Umbilical cord (tissue), 2 donors: Measurements from ENCODE around the gene AP3B1. TPM values are rescaled to one million over a fixed set of nuclear protein-coding genes. Genes with fewer than 3 reads are reported as not detected.
"Not testable (repeated sequence)": the region's sequence is repeated elsewhere in the genome, so short reads cannot be mapped to it uniquely, and the experiment has no call there.

ENCODE experiments used
- DNase-seq: peaks from one replicate; pipeline ENCODE4 v3.0.0-alpha.2; 2015; ENCODE audit warnings: low spot score
- total RNA-seq: library from RNA; depleted of rRNA; stranded (reverse); fragments of >200 nt; gene quantifications from one replicate; pipeline ENCODE4 v1.2.3, GENCODE V29; 2014; ENCODE audit warnings: low replicate concordance; ENCODE audit not compliant: insufficient read depth

The AP3B1 gene
- total RNA-seq, 1 donor from 2014 or later = 60.9 TPM

- no peak for DNase-seq
Observed at GRCh38 chr5:78151594-78152271, 142.8 kb downstream of the AP3B1 start.

- DNase-seq = no peak
Observed at GRCh38 chr5:78137290-78137689, 157.2 kb downstream of the AP3B1 start.

- no peak for DNase-seq
Observed at GRCh38 chr5:78133423-78133822, 161.1 kb downstream of the AP3B1 start.

GRCh38 chr5:78132507-78132906 lies 162.0 kb downstream of the AP3B1 start:
- DNase-seq = no peak

GRCh38 chr5:78129597-78129996 lies 164.9 kb downstream of the AP3B1 start:
- no peak for DNase-seq

- no peak for DNase-seq
Observed at GRCh38 chr5:78127875-78128274, 166.6 kb downstream of the AP3B1 start.

GRCh38 chr5:78126536-78126935 lies 168.0 kb downstream of the AP3B1 start:
- no peak for DNase-seq

GRCh38 chr5:78116167-78116566 lies 178.3 kb downstream of the AP3B1 start:
- no peak for DNase-seq

- no peak for DNase-seq
Observed at GRCh38 chr5:78113689-78114264, 180.7 kb downstream of the AP3B1 start.

- DNase-seq = no peak
Observed at GRCh38 chr5:78112931-78113330, 181.6 kb downstream of the AP3B1 start.

GRCh38 chr5:78109891-78110324 lies 184.6 kb downstream of the AP3B1 start:
- no peak for DNase-seq

GRCh38 chr5:78108564-78108963 lies 185.9 kb downstream of the AP3B1 start:
- DNase-seq = no peak

GRCh38 chr5:78103232-78103918 lies 191.1 kb downstream of the AP3B1 start:
- no peak for DNase-seq

- DNase-seq = no peak
Observed at GRCh38 chr5:78102500-78102899, 192.0 kb downstream of the AP3B1 start.

- DNase-seq = no peak
Observed at GRCh38 chr5:78095125-78095524, 199.4 kb downstream of the AP3B1 start.

GRCh38 chr5:78090002-78090401 lies 204.5 kb downstream of the AP3B1 start:
- DNase-seq = no peak

- DNase-seq = no peak
Observed at GRCh38 chr5:78078858-78079257, 215.6 kb downstream of the AP3B1 start.

- DNase-seq = no peak
Observed at GRCh38 chr5:78077369-78078068, 217.0 kb downstream of the AP3B1 start.

- DNase-seq = no peak
Observed at GRCh38 chr5:78076351-78076750, 218.1 kb downstream of the AP3B1 start.

- no peak for DNase-seq
Observed at GRCh38 chr5:78075301-78075700, 219.2 kb downstream of the AP3B1 start.

- not testable (repeated sequence) for DNase-seq
Observed at GRCh38 chr5:78070691-78071090, 223.8 kb downstream of the AP3B1 start.

GRCh38 chr5:78067581-78067980 lies 226.9 kb downstream of the AP3B1 start:
- DNase-seq = not testable (repeated sequence)
